Measurements from ENCODE around the gene LRP4.

Gene LRP4

GRCh38 chr11:46846510-46846830 is 71.9 kb downstream of the LRP4 start:
- DNase-seq (ENCODE audit: low spot score), result no peak

- peak; percentile 92 for DNase-seq (ENCODE audit: low spot score)
Measured at GRCh38 chr11:46845740-46846509, 72.4 kb downstream of the LRP4 start, which contains the start of gene CKAP5. CKAP5 (minus strand) TSS chr11:46846280; CDS start chr11:46821231, 25,049 bp downstream.

GRCh38 chr11:46845440-46845739 is 73.0 kb downstream of the LRP4 start:
- no peak for DNase-seq (ENCODE audit: low spot score)

GRCh38 chr11:46840116-46840515 is 78.2 kb downstream of the LRP4 start:
- DNase-seq (ENCODE audit: low spot score), result no peak

- DNase-seq (ENCODE audit: low spot score), result no peak
Measured at GRCh38 chr11:46838501-46838900, 79.8 kb downstream of the LRP4 start.

- DNase-seq (ENCODE audit: low spot score), result no peak
Measured at GRCh38 chr11:46837860-46838259, 80.5 kb downstream of the LRP4 start.

- no peak for DNase-seq (ENCODE audit: low spot score)
Measured at GRCh38 chr11:46836870-46837269, 81.5 kb downstream of the LRP4 start.

GRCh38 chr11:46836431-46836830 is 81.9 kb downstream of the LRP4 start:
- no peak for DNase-seq (ENCODE audit: low spot score)

GRCh38 chr11:46835897-46836296 is 82.5 kb downstream of the LRP4 start:
- DNase-seq (ENCODE audit: low spot score), result no peak

GRCh38 chr11:46834821-46835220 is 83.5 kb downstream of the LRP4 start:
- DNase-seq (ENCODE audit: low spot score), result no peak

GRCh38 chr11:46832511-46833214 is 85.7 kb downstream of the LRP4 start:
- DNase-seq (ENCODE audit: low spot score), result no peak

- no peak for DNase-seq (ENCODE audit: low spot score)
Measured at GRCh38 chr11:46827995-46828394, 90.4 kb downstream of the LRP4 start.

GRCh38 chr11:46826310-46827044 is 91.9 kb downstream of the LRP4 start:
- peak; percentile 89 for DNase-seq (ENCODE audit: low spot score)

GRCh38 chr11:46808799-46809431 is 109.4 kb downstream of the LRP4 start:
- no peak for DNase-seq (ENCODE audit: low spot score)

Measured in ecto neural progenitor cell (in vitro differentiated cells).